PFSK-1 (cell line): ENCODE data around the gene CNTNAP2.

Experiments
- FOXP2 ChIP-seq: optimal IDR thresholded peaks from 2 replicates; pipeline ENCODE3; 2011; ENCODE audit warnings: borderline replicate concordance, control low read depth, inconsistent platforms; ENCODE audit not compliant: insufficient read depth; ENCODE audit errors: extremely low read length, extremely low read depth
- POLR2AphosphoS5 ChIP-seq: IDR thresholded peaks from 2 replicates; pipeline ENCODE4 v1.6.1; 2012; ENCODE audit warnings: low read depth, mild to moderate bottlenecking, control low read depth, low read length, moderate library complexity
- REST ChIP-seq, 2 experiments: IDR thresholded peaks; 2 replicates each; pipeline versions ENCODE4 v1.6.1 to v1.8.0; 2011 to 2012; ENCODE audit warnings: low read depth in 2 of 2, low read length in 2 of 2, control low read depth in 1 of 2, inconsistent platforms in 1 of 2, mild to moderate bottlenecking in 1 of 2, moderate library complexity in 1 of 2; ENCODE audit not compliant: insufficient read depth in 1 of 2
- SIN3A ChIP-seq: IDR thresholded peaks from 2 replicates; pipeline ENCODE4 v1.6.1; 2012; ENCODE audit warnings: mild to moderate bottlenecking, low read length, moderate library complexity, borderline replicate concordance; ENCODE audit not compliant: insufficient read depth
- TAF1 ChIP-seq: IDR thresholded peaks from 2 replicates; pipeline ENCODE4 v1.6.1; 2012; ENCODE audit warnings: low read length, control low read depth, borderline replicate concordance; ENCODE audit not compliant: insufficient read depth

The CNTNAP2 gene

DNA sequence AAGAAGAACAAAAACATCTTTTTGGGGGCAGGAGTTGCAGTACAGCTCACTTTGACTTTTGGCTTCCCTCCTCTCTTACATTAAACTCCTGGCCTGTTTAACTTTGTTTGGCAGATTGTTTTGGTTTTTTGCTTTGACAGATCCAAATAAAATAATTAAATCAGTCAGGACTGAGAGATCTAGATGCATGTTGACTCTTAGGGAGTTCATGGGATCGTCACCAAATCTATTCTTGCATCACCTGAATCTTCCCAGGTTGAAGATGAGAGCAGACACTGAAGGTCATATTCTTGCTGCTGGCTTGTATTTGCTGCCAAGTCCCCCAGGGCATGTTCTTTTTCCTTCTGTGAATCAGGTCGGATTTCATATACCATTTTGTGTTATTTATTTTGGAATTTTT is 759.4 kb downstream of the CNTNAP2 start:
- TF ChIP-seq FOXP2: no peak
- no peak for TF ChIP-seq SIN3A

DNA sequence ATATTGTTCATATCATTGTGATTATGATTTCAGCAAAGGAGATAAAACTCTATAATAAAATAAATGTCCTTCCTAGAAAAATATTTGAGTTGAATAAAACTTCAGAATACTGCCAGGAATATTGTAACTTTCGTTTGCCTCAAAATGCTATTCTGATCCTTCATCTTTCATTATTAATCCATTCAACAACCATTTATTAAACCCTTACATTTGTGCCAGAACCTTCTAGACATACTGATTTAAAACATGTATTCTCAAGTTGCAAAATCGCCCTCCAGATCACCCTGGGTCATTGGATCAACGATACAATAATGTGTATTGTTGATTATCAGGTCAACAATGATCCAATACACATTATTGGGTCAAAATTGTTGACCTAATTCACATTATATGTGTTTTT is 759.8 kb downstream of the CNTNAP2 start:
- TF ChIP-seq REST (IDR thresholded peaks at IDR 0.05; ENCODE audit: insufficient read depth in 1 of 2, low read depth in 2 of 2, low read length in 2 of 2) (no peak), POLR2AphosphoS5 (no peak), FOXP2 (no peak), SIN3A (no peak), TAF1 (no peak)

GRCh38 chr7:146878901-146879300 is 762.3 kb downstream of the CNTNAP2 start:
- TF ChIP-seq REST (IDR thresholded peaks at IDR 0.05; ENCODE audit: insufficient read depth in 1 of 2, low read depth in 2 of 2, low read length in 2 of 2) (no peak), SIN3A (no peak), FOXP2 (no peak), POLR2AphosphoS5 (no peak), TAF1 (no peak)

DNA sequence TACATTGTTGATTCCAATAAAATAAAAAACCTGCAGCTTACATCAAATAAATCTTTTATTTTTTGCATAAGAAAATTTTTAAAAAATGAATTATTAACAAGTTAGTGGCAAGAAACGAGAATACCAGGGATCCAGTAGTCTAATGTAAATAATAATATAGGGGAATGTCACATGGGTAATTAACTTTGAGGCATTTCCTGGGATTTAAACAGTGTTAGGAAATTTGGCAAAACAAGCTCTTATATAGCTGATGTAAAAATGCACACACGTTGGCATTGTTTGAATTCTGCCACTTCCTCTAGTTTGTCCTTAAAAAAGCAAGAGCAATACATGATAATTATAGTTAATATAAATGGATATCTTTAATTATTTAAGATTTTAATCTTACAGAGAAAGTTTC is 768.6 kb downstream of the CNTNAP2 start:
- TF ChIP-seq POLR2AphosphoS5 (no peak), FOXP2 (no peak), REST (IDR thresholded peaks at IDR 0.05; ENCODE audit: insufficient read depth in 1 of 2, low read depth in 2 of 2, low read length in 2 of 2) (no peak), SIN3A (no peak), TAF1 (no peak)

DNA sequence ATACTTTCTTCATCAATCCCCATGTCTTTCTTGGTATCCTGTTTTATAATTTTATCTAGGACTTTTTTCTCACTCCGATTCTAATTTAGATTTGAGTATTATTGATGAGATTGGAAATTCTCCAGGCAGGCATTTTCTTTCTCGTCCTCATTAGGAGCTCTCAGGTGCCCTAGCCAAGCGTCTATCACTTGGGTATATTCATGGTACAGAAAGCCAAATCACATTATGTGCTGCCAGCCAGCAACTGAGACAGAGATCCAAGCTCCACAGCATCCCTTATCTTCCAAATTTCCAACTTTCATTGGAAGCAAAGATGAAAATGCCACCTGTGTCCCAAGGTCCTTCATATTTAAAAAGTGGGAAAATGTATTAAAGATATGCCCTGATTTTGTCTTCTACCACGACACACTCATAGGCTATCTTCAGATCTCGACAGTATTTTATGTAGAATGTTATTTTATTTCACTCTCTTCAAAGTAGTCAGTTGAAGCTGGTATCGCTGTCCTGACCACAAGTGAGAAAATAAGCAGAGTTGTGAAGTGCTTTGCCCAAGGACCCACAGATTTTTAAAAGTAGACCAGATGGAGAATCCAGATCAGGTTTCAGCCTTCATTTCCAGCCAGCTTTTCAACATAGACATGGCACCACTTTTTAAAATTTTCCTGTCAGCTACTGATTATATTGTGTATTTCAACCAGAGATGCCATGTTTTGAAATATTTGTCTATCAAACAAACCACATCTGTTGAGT is 773.4 kb downstream of the CNTNAP2 start:
- TF ChIP-seq TAF1 (no peak), SIN3A (no peak), POLR2AphosphoS5 (no peak), REST (IDR thresholded peaks at IDR 0.05; ENCODE audit: insufficient read depth in 1 of 2, low read depth in 2 of 2, low read length in 2 of 2) (no peak), FOXP2 (no peak)
